Sigmoid colon (tissue), 7 donors: ENCODE measurements around the gene RAF1. TPM values are rescaled to one million over a fixed set of nuclear protein-coding genes. Genes with fewer than 3 reads are reported as not detected.

Source experiments
- DNase-seq: peaks from one replicate; pipeline ENCODE4 v3.0.0-alpha.2; 2019
- H3K27ac ChIP-seq, 4 donors: fragments of 200-600 bp; sonication (generic); one replicate each; pipeline ENCODE4 v1.5.1; 2016 to 2019; ENCODE audit warnings: mild to moderate bottlenecking in 1 of 4
- H3K27me3 ChIP-seq, 3 donors: fragments of 200-600 bp; sonication (generic); one replicate each; pipeline ENCODE4 v1.5.1; 2019; ENCODE audit warnings: mild to moderate bottlenecking in 1 of 3
- H3K36me3 ChIP-seq, 4 donors: fragments of 200-600 bp; sonication (generic); one replicate each; pipeline ENCODE4 v1.5.1; 2016 to 2019
- H3K4me1 ChIP-seq, 4 donors: fragments of 200-600 bp; sonication (generic); one replicate each; pipeline ENCODE4 v1.5.1; 2017 to 2019
- H3K4me3 ChIP-seq, 4 donors: fragments of 200-600 bp; sonication (generic); one replicate each; pipeline ENCODE4 v1.5.1; 2017 to 2019; ENCODE audit warnings: mild to moderate bottlenecking in 2 of 4, moderate library complexity in 1 of 4
- H3K9me3 ChIP-seq, 4 donors: fragments of 200-600 bp in 3 of 4; sonication (generic) in 3 of 4; one replicate each; pipeline versions ENCODE4 v1.5.1 to v1.6.1; 2013 to 2019
- CTCF ChIP-seq, 4 experiments: fragments of 450-650 bp in 3 of 4; fragments of 200-600 bp in 1 of 4; IDR thresholded peaks; one replicate each; pipeline ENCODE4 v1.5.1; 2016 to 2019; ENCODE audit warnings: antibody characterized with exemption in 4 of 4, mild to moderate bottlenecking in 3 of 4, moderate library complexity in 2 of 4
- EP300 ChIP-seq, 4 donors: sonication (generic); formaldehyde crosslinking; IDR thresholded peaks; one replicate each; pipeline ENCODE4 v1.6.1; 2017; ENCODE audit warnings: antibody characterized with exemption in 4 of 4
- POLR2A ChIP-seq, 2 donors: fragments of 450-650 bp; IDR thresholded peaks; one replicate each; pipeline ENCODE4 v1.6.1; 2016; ENCODE audit warnings: antibody characterized with exemption in 2 of 2, mild to moderate bottlenecking in 2 of 2, moderate library complexity in 2 of 2
- POLR2AphosphoS5 ChIP-seq, 4 donors: sonication (generic); formaldehyde crosslinking; IDR thresholded peaks; one replicate each; pipeline ENCODE4 v1.6.1; 2017; ENCODE audit warnings: antibody characterized with exemption in 4 of 4
- WGBS, 2 donors: extraction: QIAGEN DNeasy Blood & Tissue Kit; methylation state at CpG; one replicate each; pipeline ENCODE4 v1.1.7; 2013; 5-methylcytosine and 5-hydroxymethylcytosine counted together
- intact Hi-C: fragments of 100-400 bp; cut with DNase I; formaldehyde crosslinking; loops from one replicate; pipeline ENCODE4 v1.15.1; 2023
- polyA plus RNA-seq, 3 donors: library from polyadenylated mRNA; stranded (reverse); fragments of 200-250 nt; gene quantifications; one replicate each; pipeline ENCODE4 v1.2.3, GENCODE V29; 2013
- total RNA-seq, 4 donors: library from RNA; depleted of rRNA; stranded (reverse); fragments of >200 nt; gene quantifications; one replicate each; pipeline ENCODE4 v1.1.0, GENCODE V29; 2016
- donor health status: healthy with polysubstance abuse.
- donor health status: Bipolar disorder and iron deficiency.
- donor health status: healthy.

Gene RAF1
- total and polyA plus RNA-seq, 7 donors = 45.0 to 101 (median 83.8) TPM

GRCh38 chr3:12561397-12561796 lies 102.5 kb downstream of the RAF1 start:
- intact Hi-C loops = no loop called here
- no peaks in the 10 kb centered on the region for H3K27me3 ChIP-seq
- H3K9me3 ChIP-seq = no peaks in the 10 kb centered on the region
- peaks cover 0 to 57% (median 38%) of the 10 kb centered on the region in 4 donors for H3K4me1 ChIP-seq
- TF ChIP-seq POLR2AphosphoS5 (IDR thresholded peaks at IDR 0.05) = no peak
- TF ChIP-seq CTCF (IDR thresholded peaks at IDR 0.05) = no peak
- no peak for TF ChIP-seq EP300 (IDR thresholded peaks at IDR 0.05)
- no peak for TF ChIP-seq POLR2A (IDR thresholded peaks at IDR 0.05)
- no peak for DNase-seq
- H3K36me3 ChIP-seq = no peaks in the 10 kb centered on the region
- 38 to 83% methylated on average over 2 of the region's 2 CpGs for WGBS, 2 donors
- no peak overlapping the region for H3K4me3 ChIP-seq
- H3K27ac ChIP-seq = no peak overlapping the region

GRCh38 chr3:12560505-12561190 lies 103.3 kb downstream of the RAF1 start:
- H3K9me3 ChIP-seq = no peaks in the 10 kb centered on the region
- peaks cover 0 to 64% (median 45%) of the 10 kb centered on the region in 4 donors for H3K4me1 ChIP-seq
- 79 to 85% methylated on average over 5 of the region's 5 CpGs for WGBS, 2 donors
- H3K27ac ChIP-seq = no peak overlapping the region
- H3K36me3 ChIP-seq = no peaks in the 10 kb centered on the region
- no peaks in the 10 kb centered on the region for H3K27me3 ChIP-seq
- no peak overlapping the region for H3K4me3 ChIP-seq
- intact Hi-C loops = no loop called here
- TF ChIP-seq EP300 (IDR thresholded peaks at IDR 0.05) (no peak), CTCF (IDR thresholded peaks at IDR 0.05) (no peak), POLR2A (IDR thresholded peaks at IDR 0.05) (no peak), POLR2AphosphoS5 (IDR thresholded peaks at IDR 0.05) (no peak)
- no peak for DNase-seq

GRCh38 chr3:12559520-12559919 lies 104.4 kb downstream of the RAF1 start:
- intact Hi-C loops = loop anchor here (5.0 kb wide), 2 partner anchors 72 to 283 kb away; partner anchors contain the start of gene RPL32
- Histone ChIP-seq H3K27ac (no peak overlapping the region), H3K36me3 (no peaks in the 10 kb centered on the region), H3K4me1 (peaks cover 0 to 67% (median 44%) of the 10 kb centered on the region in 4 donors), H3K27me3 (peaks cover 0 to 5% (median 5%) of the 10 kb centered on the region in 3 donors), H3K9me3 (no peaks in the 10 kb centered on the region), H3K4me3 (no peak overlapping the region)
- TF ChIP-seq POLR2AphosphoS5 (IDR thresholded peaks at IDR 0.05) (no peak), CTCF (IDR thresholded peaks at IDR 0.05) (no peak), EP300 (IDR thresholded peaks at IDR 0.05) (no peak), POLR2A (IDR thresholded peaks at IDR 0.05) (no peak)
- WGBS, 2 donors = 72 to 87% methylated on average over 3 of the region's 3 CpGs
- DNase-seq = no peak

- no peak for TF ChIP-seq EP300 (IDR thresholded peaks at IDR 0.05)
- TF ChIP-seq POLR2A (IDR thresholded peaks at IDR 0.05) = no peak
- TF ChIP-seq POLR2AphosphoS5 (IDR thresholded peaks at IDR 0.05) = no peak
- TF ChIP-seq CTCF (IDR thresholded peaks at IDR 0.05) = no peak
- DNase-seq = no peak
- intact Hi-C loops = loop anchor here (5.0 kb wide), 2 partner anchors 71 to 284 kb away; partner anchors contain the start of gene RPL32
- no peaks in the 10 kb centered on the region for H3K36me3 ChIP-seq
- WGBS, 2 donors = 23 to 70% methylated on average over 4 of the region's 4 CpGs
- H3K4me3 ChIP-seq = peak overlapping the region in 1 of 4 donors; percentile 75
- peaks cover 0 to 72% (median 49%) of the 10 kb centered on the region in 4 donors for H3K4me1 ChIP-seq
- H3K27me3 ChIP-seq = peaks cover 0 to 13% (median 8%) of the 10 kb centered on the region in 3 donors
- H3K27ac ChIP-seq = no peak overlapping the region
- H3K9me3 ChIP-seq = no peaks in the 10 kb centered on the region
Measured at GRCh38 chr3:12558706-12559105, 105.2 kb downstream of the RAF1 start.
